ENCODE measurements around the gene PPP3CB.

Gene PPP3CB

DNA sequence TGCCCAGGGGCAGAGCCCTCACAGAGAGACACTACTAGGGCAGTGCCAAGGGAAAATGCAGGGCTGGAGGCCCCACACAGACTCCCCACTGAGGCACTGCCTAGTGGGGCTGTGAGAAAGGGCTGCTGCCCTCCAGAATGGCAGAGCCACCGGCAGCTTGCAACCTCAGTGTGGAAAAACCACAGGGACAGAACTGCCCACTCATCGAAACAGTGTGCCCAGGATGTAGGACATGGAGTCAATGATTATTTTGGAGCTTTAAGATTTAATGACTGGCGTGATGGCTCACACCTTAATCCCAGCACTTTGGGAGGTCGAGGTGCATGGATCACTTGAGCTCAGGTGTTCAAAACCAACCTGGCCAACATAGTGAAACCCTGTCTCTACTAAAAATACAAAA is 34.9 kb downstream of the PPP3CB start:
- no peak for DNase-seq (ENCODE audit: low read depth)
- TF ChIP-seq, protein P1, sequence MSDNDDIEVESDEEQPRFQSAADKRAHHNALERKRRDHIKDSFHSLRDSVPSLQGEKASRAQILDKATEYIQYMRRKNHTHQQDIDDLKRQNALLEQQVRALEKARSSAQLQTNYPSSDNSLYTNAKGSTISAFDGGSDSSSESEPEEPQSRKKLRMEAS (IDR thresholded peaks at IDR 0.05; ENCODE audit: low read depth, low read length) = no peak
- TF ChIP-seq, protein P2, sequence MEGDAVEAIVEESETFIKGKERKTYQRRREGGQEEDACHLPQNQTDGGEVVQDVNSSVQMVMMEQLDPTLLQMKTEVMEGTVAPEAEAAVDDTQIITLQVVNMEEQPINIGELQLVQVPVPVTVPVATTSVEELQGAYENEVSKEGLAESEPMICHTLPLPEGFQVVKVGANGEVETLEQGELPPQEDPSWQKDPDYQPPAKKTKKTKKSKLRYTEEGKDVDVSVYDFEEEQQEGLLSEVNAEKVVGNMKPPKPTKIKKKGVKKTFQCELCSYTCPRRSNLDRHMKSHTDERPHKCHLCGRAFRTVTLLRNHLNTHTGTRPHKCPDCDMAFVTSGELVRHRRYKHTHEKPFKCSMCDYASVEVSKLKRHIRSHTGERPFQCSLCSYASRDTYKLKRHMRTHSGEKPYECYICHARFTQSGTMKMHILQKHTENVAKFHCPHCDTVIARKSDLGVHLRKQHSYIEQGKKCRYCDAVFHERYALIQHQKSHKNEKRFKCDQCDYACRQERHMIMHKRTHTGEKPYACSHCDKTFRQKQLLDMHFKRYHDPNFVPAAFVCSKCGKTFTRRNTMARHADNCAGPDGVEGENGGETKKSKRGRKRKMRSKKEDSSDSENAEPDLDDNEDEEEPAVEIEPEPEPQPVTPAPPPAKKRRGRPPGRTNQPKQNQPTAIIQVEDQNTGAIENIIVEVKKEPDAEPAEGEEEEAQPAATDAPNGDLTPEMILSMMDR (IDR thresholded peaks at IDR 0.05; ENCODE audit: low read depth, low read length) = no peak
- TF ChIP-seq MYC (IDR thresholded peaks at IDR 0.05; ENCODE audit: low read depth, low read length) = no peak
- no peak for TF ChIP-seq POLR2A (IDR thresholded peaks at IDR 0.05; ENCODE audit: extremely low read depth, insufficient read length)
- H3K4me3 ChIP-seq (ENCODE audit: low read depth, low read length) = no peak overlapping the region

DNA sequence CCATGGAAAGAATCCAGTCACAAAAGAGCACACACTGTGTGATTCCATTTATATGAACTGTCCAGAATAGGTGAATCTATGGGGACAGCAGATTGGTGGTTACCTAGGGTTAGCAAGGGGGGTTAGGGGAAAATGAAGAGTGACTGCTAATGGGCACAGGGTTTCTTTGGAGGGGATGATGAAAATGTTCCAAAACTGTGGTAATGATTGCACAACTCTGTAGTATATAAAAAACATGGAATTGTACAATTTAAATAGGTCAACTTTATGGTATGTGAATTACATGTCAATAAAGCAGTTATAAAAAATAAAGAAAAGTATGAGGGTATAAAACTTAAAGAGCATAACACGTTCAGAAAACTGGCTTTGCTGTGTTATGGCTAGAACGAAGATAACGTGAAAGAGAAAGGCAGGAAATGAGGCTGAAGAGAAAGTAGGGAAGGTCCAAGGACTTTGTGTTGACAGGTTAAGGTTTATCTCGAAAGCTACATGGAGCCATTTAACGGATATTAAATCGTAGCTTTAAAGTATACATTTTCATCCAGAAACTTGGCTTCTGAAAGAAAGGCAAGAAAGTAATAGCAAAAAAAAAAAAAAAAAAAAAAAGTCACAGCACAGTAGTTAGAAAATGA is 36.0 kb downstream of the PPP3CB start:
- DNase-seq (ENCODE audit: low read depth) = no peak
- H3K4me3 ChIP-seq (ENCODE audit: low read depth, low read length) = no peak overlapping the region
- TF ChIP-seq, protein P2 (IDR thresholded peaks at IDR 0.05; ENCODE audit: low read depth, low read length) = no peak
- no peak for TF ChIP-seq MYC (IDR thresholded peaks at IDR 0.05; ENCODE audit: low read depth, low read length)
- TF ChIP-seq, protein P1 (IDR thresholded peaks at IDR 0.05; ENCODE audit: low read depth, low read length) = no peak

DNA sequence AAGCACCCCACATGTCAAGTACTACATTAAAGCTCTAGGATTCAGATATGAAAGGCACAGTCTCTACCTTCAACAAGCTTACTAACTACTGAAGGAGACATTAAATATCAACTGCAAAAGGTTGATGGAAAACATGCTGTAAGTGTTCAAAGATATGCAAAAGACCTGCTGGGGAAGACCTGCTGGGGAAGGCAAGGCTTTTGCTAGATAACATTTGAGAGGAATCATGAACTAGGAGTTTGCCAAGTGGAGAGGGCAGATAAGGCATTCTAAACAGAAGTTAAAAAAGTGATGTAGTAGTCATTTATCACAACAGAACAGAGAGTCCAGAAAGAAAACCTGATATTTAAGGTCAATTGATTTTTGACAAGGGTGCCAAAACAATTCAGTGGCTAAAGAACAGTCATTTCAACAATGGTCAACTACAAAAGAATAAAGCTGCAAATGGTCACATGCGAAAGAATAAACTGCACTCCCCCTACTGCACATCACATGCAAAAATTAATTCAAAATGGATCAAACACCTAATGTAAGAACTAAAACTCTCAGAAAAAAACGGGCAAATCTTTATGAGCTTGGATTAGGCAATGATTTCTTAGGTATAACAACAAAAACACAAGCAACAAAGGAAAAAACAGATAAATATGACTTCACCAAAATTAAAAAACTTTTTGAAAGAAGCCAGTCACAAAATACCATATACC is 39.5 kb downstream of the PPP3CB start:
- no peak for DNase-seq (ENCODE audit: low read depth)
- TF ChIP-seq, protein P1 (IDR thresholded peaks at IDR 0.05; ENCODE audit: low read depth, low read length) = no peak
- no peak for TF ChIP-seq POLR2A (IDR thresholded peaks at IDR 0.05; ENCODE audit: extremely low read depth, insufficient read length)
- no peak for TF ChIP-seq MYC (IDR thresholded peaks at IDR 0.05; ENCODE audit: low read depth, low read length)
- TF ChIP-seq, protein P2 (IDR thresholded peaks at IDR 0.05; ENCODE audit: low read depth, low read length) = no peak
- H3K4me3 ChIP-seq (ENCODE audit: low read depth, low read length) = no peak overlapping the region

DNA sequence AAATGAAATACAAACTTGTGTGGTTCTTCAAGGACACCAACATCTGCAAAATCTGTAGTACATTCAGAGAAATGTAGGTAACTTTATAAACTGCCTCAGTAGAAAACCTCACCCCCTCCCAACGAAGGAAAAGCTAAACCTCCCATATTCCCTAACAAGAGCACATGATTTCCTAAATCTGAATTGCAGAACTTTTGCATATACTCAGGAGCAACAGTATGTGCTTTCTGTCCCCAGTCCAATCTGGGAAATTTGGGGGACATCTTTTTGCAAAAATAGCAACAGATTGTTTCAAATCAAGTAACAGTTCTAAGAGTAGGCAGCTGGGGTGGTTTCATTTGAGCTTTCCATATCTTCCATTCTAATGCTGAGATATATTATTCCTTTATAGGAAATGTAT is 46.7 kb downstream of the PPP3CB start:
- TF ChIP-seq, protein P1 (IDR thresholded peaks at IDR 0.05; ENCODE audit: low read depth, low read length) = no peak
- TF ChIP-seq, protein P2 (IDR thresholded peaks at IDR 0.05; ENCODE audit: low read depth, low read length) = no peak
- no peak for TF ChIP-seq MYC (IDR thresholded peaks at IDR 0.05; ENCODE audit: low read depth, low read length)
- no peak for TF ChIP-seq POLR2A (IDR thresholded peaks at IDR 0.05; ENCODE audit: extremely low read depth, insufficient read length)
- DNase-seq (ENCODE audit: low read depth) = no peak
- no peak overlapping the region for H3K4me3 ChIP-seq (ENCODE audit: low read depth, low read length)

DNA sequence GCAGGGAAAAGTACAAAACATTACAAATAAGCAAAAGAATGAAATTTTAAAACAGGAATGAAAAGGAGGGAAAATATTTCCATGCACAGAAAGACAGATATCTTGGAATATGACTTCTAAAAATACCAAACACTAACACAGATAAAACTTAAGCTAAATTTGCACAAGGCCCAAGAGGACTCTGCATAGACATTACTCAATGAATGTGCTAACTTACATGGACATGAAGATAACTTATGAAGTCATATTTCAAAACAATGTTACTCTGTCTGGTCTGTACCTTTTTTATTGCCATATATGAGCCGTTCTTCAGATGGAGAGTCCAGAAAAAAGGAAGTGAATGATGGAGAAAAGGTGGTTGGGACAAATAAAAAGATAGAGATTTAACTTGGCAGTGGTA is 47.4 kb downstream of the PPP3CB start:
- TF ChIP-seq POLR2A (IDR thresholded peaks at IDR 0.05; ENCODE audit: extremely low read depth, insufficient read length) (no peak), MYC (IDR thresholded peaks at IDR 0.05; ENCODE audit: low read depth, low read length) (no peak)
- TF ChIP-seq, protein P2 (IDR thresholded peaks at IDR 0.05; ENCODE audit: low read depth, low read length) = no peak
- TF ChIP-seq, protein P1 (IDR thresholded peaks at IDR 0.05; ENCODE audit: low read depth, low read length) = no peak
- H3K4me3 ChIP-seq (ENCODE audit: low read depth, low read length) = no peak overlapping the region
- no peak for DNase-seq (ENCODE audit: low read depth)
